M059J (cell line): ENCODE measurements around the gene TRPC5OS. TPM values are rescaled to one million over a fixed set of nuclear protein-coding genes. Genes with fewer than 3 reads are reported as not detected.

ENCODE experiments used
- DNase-seq: peaks from one replicate; pipeline ENCODE4 v3.0.0-alpha.2; 2012; ENCODE audit warnings: low read depth
- total RNA-seq: library from RNA; depleted of rRNA; stranded (reverse); fragments of >200 nt; shearing (Covaris generic); gene quantifications from 2 replicates; pipeline ENCODE4 v1.2.3, GENCODE V29; 2014; rRNA removed

TRPC5OS gene
- not detected in 2 replicates for total RNA-seq

GRCh38 chrX:111875881-111876280 is at the start of gene TRPC5OS:
TRPC5OS (plus strand) TSS chrX:111876181; CDS start chrX:111901850, 25,669 bp downstream.
- DNase-seq = no peak

GRCh38 chrX:111829345-111829744 is 46.6 kb upstream of the TRPC5OS start:
- DNase-seq = no peak

- DNase-seq = no peak
Measured at GRCh38 chrX:111830571-111830970, 45.4 kb upstream of the TRPC5OS start.

GRCh38 chrX:111831343-111831742 is 44.6 kb upstream of the TRPC5OS start:
- no peak for DNase-seq

- DNase-seq = no peak
Measured at GRCh38 chrX:111837197-111837596, 38.8 kb upstream of the TRPC5OS start.

GRCh38 chrX:111847491-111848133 is 28.4 kb upstream of the TRPC5OS start:
- no peak for DNase-seq

GRCh38 chrX:111848541-111848940 is 27.4 kb upstream of the TRPC5OS start:
- DNase-seq = no peak

- DNase-seq = no peak
Measured at GRCh38 chrX:111850975-111851374, 25.0 kb upstream of the TRPC5OS start.

GRCh38 chrX:111854556-111855490 is 21.2 kb upstream of the TRPC5OS start:
- no peak for DNase-seq

GRCh38 chrX:111857534-111858060 is 18.4 kb upstream of the TRPC5OS start:
- no peak for DNase-seq

GRCh38 chrX:111861605-111862004 is 14.4 kb upstream of the TRPC5OS start:
- no peak for DNase-seq

GRCh38 chrX:111867236-111867635 is 8.7 kb upstream of the TRPC5OS start:
- no peak for DNase-seq

- DNase-seq = peak; percentile 43
Measured at GRCh38 chrX:111868726-111869638, 7.0 kb upstream of the TRPC5OS start.

- peak; percentile 63 for DNase-seq
Measured at GRCh38 chrX:111869639-111870034, 6.3 kb upstream of the TRPC5OS start.

- no peak for DNase-seq
Measured at GRCh38 chrX:111874241-111874640, 1.7 kb upstream of the TRPC5OS start.

GRCh38 chrX:111876646-111877045 is 665 bp downstream of the TRPC5OS start:
- DNase-seq = no peak

GRCh38 chrX:111877681-111878080 is 1.7 kb downstream of the TRPC5OS start:
- DNase-seq = no peak

- no peak for DNase-seq
Measured at GRCh38 chrX:111880735-111881134, 4.8 kb downstream of the TRPC5OS start.

- no peak for DNase-seq
Measured at GRCh38 chrX:111881715-111882114, 5.7 kb downstream of the TRPC5OS start.

- DNase-seq = no peak
Measured at GRCh38 chrX:111886678-111887077, 10.7 kb downstream of the TRPC5OS start.

- no peak for DNase-seq
Measured at GRCh38 chrX:111888600-111888999, 12.6 kb downstream of the TRPC5OS start.

GRCh38 chrX:111892375-111892774 is 16.4 kb downstream of the TRPC5OS start:
- no peak for DNase-seq
